NCI-H187 treated with DMSO at 0.1 percent for 48 hours (cell line): ENCODE results near the gene SLC4A1AP.

Source experiments
- DNase-seq: peaks from one replicate; lab custom pipeline; 2025; lab: John Stamatoyannopoulos, UW

The SLC4A1AP gene

GRCh38 chr2:27720004-27720551, 56.4 kb downstream of the SLC4A1AP start:
- DNase-seq: no peak

DNA sequence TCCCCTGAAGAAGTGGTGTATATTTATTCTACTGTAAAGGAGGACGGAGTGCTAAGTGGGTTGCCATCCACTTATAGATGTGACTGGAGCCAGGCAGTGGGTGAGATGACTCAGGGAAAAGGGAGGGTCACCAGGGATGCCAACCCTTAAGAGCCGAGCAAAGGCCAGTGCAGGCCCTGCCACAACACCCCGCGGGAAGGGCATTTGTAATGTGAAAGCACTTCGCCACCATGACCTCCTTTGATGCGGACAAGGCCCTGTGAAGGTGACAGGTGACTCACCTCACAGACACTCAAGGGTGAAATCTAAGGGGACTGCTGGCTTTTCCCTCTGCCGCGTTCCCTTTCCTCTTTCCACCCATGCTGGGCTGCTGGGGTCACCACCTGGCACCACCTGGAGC, 57.6 kb downstream of the SLC4A1AP start:
- DNase-seq: no peak

GRCh38 chr2:27721884-27722485, 58.3 kb downstream of the SLC4A1AP start:
- no peak for DNase-seq

- no peak for DNase-seq
Measured at GRCh38 chr2:27723372-27724144, 59.9 kb downstream of the SLC4A1AP start.

DNA sequence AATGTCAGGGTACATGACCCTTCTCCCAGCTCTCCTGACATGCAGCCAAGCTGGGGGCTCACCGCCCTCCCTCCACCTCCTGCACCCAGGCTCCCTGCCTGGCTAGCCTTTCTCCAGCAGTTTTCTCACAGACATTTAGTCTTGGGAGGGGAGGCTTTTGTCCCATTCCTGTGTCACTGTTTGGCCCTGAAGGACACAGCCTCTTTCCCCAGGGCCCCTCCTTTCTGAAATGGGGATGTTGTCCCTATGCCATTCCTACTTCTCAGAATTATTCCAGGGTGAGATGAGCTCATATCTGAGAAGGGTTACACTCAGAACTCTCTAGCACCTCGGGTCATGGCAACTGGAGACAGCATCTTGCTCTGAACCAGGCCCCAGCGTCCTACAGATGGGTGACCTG, 60.5 kb downstream of the SLC4A1AP start:
- DNase-seq: no peak

DNA sequence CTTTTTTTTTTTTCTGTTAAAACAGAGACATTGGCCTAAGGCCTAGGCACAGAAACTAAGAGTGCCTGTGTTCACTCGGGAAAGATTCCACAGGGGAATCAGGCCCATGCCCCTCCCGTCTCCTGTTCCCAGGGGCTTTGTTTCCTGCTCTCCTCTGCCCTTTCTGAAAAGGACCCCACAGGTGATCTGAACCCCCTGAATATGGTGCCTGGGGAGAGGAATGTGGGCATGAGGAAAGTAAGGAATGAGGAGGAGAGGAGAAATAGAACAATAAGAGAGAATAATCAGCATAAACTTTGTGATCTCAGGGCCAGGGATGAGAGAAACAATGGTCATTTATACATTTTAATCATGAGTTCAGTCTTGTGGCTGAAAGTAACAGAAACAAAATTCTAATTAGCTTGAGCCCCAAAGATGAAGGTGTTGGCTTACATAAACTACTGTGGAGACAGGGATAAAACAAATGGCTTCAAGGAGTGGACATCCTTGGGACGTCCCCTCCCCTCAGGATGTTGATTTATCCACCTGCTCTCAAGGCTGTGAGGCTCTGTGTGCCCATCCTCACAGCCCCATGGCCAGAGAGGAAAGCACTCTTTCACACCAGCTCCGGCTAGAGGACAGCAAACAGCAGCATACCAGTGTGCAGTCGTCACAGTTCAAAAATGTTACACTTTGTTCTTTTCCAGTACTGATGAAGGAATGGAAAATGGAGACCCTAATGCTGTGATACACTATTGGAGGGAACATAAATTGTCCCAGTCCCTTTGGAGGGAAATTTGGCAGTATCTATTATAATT, 61.4 kb downstream of the SLC4A1AP start:
- no peak for DNase-seq

DNA sequence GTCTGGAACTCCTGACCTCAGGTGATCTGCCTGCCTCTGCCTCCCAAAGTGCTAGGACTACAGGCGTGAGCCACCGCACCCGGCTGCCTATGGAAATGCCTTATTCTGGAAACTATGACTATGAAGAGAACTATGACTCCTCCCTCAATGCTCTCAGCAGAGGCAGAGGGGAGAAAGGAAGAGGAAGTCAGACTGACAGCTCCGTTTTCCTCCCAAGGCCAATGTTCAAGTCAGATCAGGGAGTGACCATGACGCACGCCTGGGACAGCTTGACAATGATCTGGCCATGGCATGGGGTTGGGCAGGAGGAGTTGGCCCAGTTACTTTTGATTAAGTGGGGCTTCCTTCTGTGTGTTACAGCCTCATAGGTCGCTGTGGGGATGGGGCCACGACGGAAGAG, 63.6 kb downstream of the SLC4A1AP start:
- DNase-seq: no peak

DNA sequence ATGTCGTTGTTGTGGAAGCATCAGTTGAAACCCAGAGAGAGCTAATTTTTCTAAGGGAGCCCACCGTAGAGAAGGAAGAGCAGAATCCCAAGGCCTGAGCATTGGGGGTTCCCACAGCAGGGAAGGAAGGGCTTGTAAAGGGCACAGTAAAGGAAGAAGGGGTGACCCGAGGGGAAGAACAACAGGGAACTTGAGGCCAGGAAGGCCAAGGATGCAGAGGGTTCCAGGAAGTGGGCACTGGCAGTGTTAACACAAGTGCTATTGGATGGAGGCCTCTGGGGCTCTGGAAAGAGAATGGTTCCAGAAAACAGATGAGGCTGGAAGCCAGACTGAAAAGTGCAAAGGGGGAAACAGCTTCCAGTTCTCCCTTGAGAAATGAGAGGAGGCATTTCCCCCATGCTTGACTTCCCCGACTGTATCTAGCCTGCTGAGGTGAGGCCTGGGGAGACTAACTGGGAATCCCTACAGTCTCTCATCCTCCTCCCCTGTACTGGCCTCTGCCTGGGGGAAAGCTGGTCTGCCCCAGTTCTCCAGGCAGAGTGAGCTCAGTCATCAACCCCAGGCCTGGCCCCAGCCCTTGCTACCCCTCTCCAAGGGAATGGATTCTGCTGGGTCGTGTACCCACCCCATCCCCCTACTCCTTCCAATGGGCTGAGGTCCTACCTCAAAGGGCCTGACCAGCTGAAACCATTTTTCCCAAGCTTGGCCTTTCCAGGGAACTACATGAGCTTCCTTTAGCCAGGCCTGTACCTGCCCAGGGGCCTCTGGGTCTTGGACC, 64.6 kb downstream of the SLC4A1AP start:
- DNase-seq: no peak

DNA sequence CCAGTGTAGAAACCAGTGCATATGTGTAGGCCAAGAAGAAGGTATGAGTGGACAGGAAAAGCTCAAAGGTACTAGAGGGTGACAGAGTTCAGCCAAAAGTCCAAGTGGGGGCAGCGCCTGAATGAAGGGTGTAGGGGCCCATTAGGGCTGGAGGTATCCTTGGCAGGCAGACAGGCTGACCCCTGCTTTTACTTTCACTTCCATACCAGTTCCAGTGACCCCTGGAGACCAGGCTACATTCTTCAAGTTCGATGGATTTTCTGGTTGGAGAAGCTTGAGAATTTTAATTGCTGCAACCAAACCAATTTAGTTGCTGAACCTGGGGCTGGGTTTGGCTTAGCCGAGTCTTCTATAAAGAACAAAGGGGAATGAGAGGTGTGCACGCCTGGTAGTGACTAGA, 65.5 kb downstream of the SLC4A1AP start:
- no peak for DNase-seq

DNA sequence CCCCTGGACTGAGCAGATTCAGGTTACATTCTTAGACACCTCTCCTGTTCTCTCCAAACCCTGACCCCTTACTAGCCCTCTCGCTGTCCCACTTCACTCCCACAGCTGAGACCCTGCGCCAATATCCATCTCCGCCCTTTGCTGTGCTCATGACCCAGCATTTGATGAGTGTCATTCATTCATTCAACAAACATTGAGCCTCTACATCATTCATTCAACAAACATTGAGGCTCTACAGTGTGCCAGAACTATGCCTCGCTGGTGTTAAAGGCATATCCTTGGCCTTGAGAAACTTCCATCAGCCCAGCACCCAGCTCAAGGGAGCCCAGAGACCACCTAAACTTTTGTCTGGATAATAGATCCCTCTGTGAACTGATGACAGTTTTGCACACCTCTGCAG, 65.9 kb downstream of the SLC4A1AP start:
- DNase-seq: no peak

DNA sequence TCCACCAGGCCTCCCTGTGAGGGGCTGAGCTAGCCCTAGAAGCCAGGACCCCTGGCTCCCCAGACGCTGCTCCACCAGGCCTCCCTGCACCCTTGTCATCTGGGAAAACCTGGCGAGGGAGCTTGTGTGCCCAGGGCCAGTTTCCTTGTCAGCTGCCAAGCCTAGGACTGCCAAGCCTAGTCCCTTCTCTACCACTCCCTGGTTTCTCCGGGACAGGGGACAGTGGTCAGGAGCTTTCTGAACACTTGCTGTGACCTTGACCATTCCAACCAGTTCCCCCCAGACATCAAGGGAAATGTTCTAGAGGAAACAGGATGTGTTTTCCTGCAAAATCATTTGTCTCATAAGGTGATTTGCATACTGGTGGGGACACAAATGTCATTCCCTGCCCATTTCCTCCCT, 66.6 kb downstream of the SLC4A1AP start:
- no peak for DNase-seq

- no peak for DNase-seq
Measured at GRCh38 chr2:27730980-27731691, 67.4 kb downstream of the SLC4A1AP start.

DNA sequence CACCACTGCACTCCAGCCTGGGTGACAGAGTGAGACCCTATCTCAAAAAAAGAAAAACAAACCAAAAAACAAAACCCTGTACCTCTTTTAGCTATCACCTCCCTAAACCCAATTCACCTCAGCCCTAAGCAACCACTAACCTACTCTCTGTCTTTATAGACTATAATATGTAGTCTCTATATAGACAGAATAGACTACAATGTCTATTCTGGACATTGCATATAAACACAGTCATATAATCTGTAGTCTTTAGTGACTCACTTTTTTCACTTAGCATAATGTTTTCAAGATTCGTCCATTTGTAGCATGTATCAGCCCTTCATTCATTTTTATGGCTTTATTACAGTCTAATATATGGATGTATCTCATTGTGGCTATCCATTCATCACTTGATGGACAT, 70.6 kb downstream of the SLC4A1AP start:
- no peak for DNase-seq

- no peak for DNase-seq
Measured at GRCh38 chr2:27735263-27735904, 71.7 kb downstream of the SLC4A1AP start.

- DNase-seq: no peak
Measured at GRCh38 chr2:27736031-27736889, 72.6 kb downstream of the SLC4A1AP start.

DNA sequence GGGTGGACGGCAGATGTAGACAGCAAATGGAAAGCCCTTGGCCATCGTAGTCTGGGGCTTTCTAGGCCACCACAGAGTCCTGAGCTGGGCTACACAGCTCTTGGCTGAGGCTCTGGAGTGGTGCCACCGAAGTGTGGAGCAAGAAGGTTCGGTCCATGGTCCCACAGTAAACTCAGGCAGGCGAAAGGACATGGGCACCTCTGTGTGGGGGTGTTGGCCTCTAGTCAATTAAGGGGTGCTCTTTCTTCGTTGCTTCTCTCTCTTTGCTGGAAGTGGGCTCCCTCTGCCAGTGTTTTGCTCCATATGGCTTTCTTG, 73.2 kb downstream of the SLC4A1AP start:
- no peak for DNase-seq

GRCh38 chr2:27737676-27738348, 74.1 kb downstream of the SLC4A1AP start:
- DNase-seq: no peak

DNA sequence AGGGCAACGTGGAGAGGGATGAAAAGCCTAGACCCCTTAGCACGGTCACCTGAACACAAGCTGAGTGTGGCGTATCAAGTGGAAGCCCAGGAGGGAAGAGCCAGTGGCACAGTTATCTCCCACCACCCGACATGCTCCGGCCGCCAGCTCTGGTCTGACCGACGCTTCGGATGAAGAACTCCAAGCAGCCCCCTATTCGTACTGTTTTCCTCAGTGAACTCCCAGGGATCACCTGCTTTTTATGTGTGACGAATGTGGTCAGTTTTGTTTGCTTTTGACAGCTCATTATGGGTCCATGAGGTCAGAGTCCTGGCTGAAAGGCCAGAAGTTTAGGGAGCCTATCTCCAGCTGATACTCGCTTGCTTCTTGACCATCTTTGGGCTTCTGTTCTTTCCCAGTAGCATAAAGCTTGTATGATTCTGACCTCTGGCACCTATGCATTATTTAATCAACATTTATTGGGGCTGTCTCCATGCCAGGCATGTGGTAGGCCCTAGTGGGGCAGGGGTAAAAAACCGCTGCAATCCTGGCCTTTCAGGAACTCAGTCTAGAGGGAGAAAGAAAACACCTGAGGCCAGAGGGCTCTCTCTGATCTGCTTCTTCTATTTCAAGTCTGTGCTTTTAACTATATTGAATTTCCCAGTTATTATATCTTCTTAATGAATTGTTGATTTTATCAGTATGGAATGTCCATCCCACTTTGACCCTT, 74.8 kb downstream of the SLC4A1AP start:
- DNase-seq: no peak

DNA sequence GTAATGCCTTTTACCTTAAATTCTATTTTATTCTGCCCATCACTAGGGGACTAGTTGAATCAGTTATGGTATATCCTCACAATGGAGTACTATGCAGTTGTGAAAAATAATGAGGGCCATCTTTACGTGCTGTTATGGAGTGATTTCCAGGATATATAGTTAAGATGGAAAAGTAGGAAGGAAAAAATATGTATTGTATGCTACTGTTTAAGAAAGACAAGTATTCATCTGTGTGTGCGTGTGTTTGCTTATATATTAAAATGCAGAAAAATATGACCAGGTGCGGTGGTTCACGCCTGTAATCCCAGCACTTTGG, 75.3 kb downstream of the SLC4A1AP start:
- DNase-seq: no peak
